ENCODE data around the gene GABRD. TPM values are rescaled to one million over a fixed set of nuclear protein-coding genes. Genes with fewer than 3 reads are reported as not detected.

The GABRD gene
- total and polyA plus RNA-seq, 12 donors: 0.30 to 1.1 (median 0.49) TPM; not detected in 2

GRCh38 chr1:2068951-2069350 lies 49.8 kb downstream of the GABRD start:
- peaks cover 0 to 27% (median 9%) of the 10 kb centered on the region in 7 donors for H3K27me3 ChIP-seq
- peak in 1 of 2 donors; percentile 4 for DNase-seq

GRCh38 chr1:2070016-2070415 lies 50.9 kb downstream of the GABRD start:
- Histone ChIP-seq H3K27ac (no peak overlapping the region), H3K36me3 (no peaks in the 10 kb centered on the region), H3K27me3 (peaks cover 0 to 29% (median 11%) of the 10 kb centered on the region in 7 donors), H3K4me1 (no peaks in the 10 kb centered on the region), H3K4me3 (no peak overlapping the region), H3K9me3 (peaks cover 0 to 14% (median 3%) of the 10 kb centered on the region in 11 donors)
- peak in 1 of 8 donors; percentile 9 for ATAC-seq
- intact Hi-C loops (cut with DNase I): loop anchor here in 1 of 10 donors (1.0 kb wide), 1 partner anchor 24 kb away; no protein-coding TSS in a partner anchor
- WGBS, 2 donors: 89 to 93% methylated on average over 11 of the region's 11 CpGs
- TF ChIP-seq CTCF (IDR thresholded peaks at IDR 0.05): no peak
- DNase-seq: peak in 1 of 2 donors; percentile 2

More at GRCh38 chr1:2068951-2069350, 49.8 kb downstream of the GABRD start:
- Histone ChIP-seq H3K9me3 (peaks cover 0 to 25% (median 7%) of the 10 kb centered on the region in 11 donors), H3K4me1 (no peaks in the 10 kb centered on the region), H3K36me3 (no peaks in the 10 kb centered on the region), H3K27ac (no peak overlapping the region), H3K4me3 (no peak overlapping the region)
- ATAC-seq: no peak
- no peak for TF ChIP-seq CTCF (IDR thresholded peaks at IDR 0.05)
- intact Hi-C loops (cut with DNase I): no loop called here
- 94 to 95% methylated on average over 19 of the region's 19 CpGs for WGBS, 2 donors

- peak in 2 of 8 donors; percentile 9 to 16 for ATAC-seq
- peaks cover 0 to 6% (median 0%) of the 10 kb centered on the region in 11 donors for H3K9me3 ChIP-seq
- H3K4me3 ChIP-seq: no peak overlapping the region
- H3K4me1 ChIP-seq: no peaks in the 10 kb centered on the region
- 85 to 87% methylated on average over 36 of the region's 36 CpGs for WGBS, 2 donors
- peak in 1 of 2 donors; percentile 5 for DNase-seq
- H3K27me3 ChIP-seq: peaks cover 0 to 38% (median 12%) of the 10 kb centered on the region in 7 donors
- no peaks in the 10 kb centered on the region for H3K36me3 ChIP-seq
- TF ChIP-seq CTCF (IDR thresholded peaks at IDR 0.05): no peak
- intact Hi-C loops (cut with DNase I): loop anchor here in 1 of 10 donors (1.0 kb wide), 1 partner anchor 25 kb away; no protein-coding TSS in a partner anchor
- no peak overlapping the region for H3K27ac ChIP-seq
These were observed 51.8 kb downstream of the GABRD start for GRCh38 chr1:2070800-2071530.

GRCh38 chr1:2072109-2072806 lies 53.1 kb downstream of the GABRD start:
- no peak for TF ChIP-seq CTCF (IDR thresholded peaks at IDR 0.05)
- Histone ChIP-seq H3K4me1 (no peaks in the 10 kb centered on the region), H3K27ac (no peak overlapping the region), H3K9me3 (peaks cover 0 to 7% (median 0%) of the 10 kb centered on the region in 11 donors), H3K36me3 (no peaks in the 10 kb centered on the region), H3K4me3 (no peak overlapping the region), H3K27me3 (peaks cover 0 to 43% (median 12%) of the 10 kb centered on the region in 7 donors)
- intact Hi-C loops (cut with DNase I): no loop called here
- WGBS, 2 donors: 81% methylated on average over 25 of the region's 25 CpGs
- ATAC-seq: no peak
- DNase-seq: peak in 1 of 2 donors; percentile 3
